NT2/D1 (cell line): ENCODE data around the gene TTPAL.

Source experiments
- SUZ12 ChIP-seq: IDR thresholded peaks from 2 replicates; pipeline ENCODE4 v1.6.1; 2011; ENCODE audit not compliant: insufficient read length, insufficient read depth; ENCODE audit errors: extremely low read depth
- YY1 ChIP-seq: IDR thresholded peaks from 2 replicates; pipeline ENCODE4 v1.6.1; 2011; ENCODE audit not compliant: insufficient read length, insufficient read depth
- ZNF274 ChIP-seq: IDR thresholded peaks from 2 replicates; pipeline ENCODE4 v1.6.1; 2011; ENCODE audit warnings: mild to moderate bottlenecking, low read depth, low read length

- TF ChIP-seq YY1 (no peak), ZNF274 (no peak), SUZ12 (no peak)
Observed at GRCh38 chr20:44457016-44457415, 18.7 kb upstream of the TTPAL start.
